Head of caudate nucleus (tissue), 42 donors: Measurements from ENCODE around the gene CACNA1D.
A peak's percentile ranks its signal among the peaks of the same experiment; 100 is the strongest.

Experiments
- DNase-seq, 42 donors: peaks; one replicate each; pipeline versions ENCODE4 v3.0.0 to v3.0.0-alpha.2; 2020 to 2021; ENCODE audit warnings: mixed read lengths in 7 of 42
- intact Hi-C: fragments of 100-400 bp; cut with DNase I; formaldehyde crosslinking; loops from one replicate; pipeline ENCODE4 v1.15.0; 2022

CACNA1D gene

GRCh38 chr3:53595660-53596059 lies 101.2 kb downstream of the CACNA1D start:
- intact Hi-C loops, result no loop called here
- no peak for DNase-seq

GRCh38 chr3:53597136-53597915 lies 102.9 kb downstream of the CACNA1D start:
- peak in 1 of 42 donors; percentile 22 for DNase-seq
- intact Hi-C loops, result no loop called here

- intact Hi-C loops, result no loop called here
- no peak for DNase-seq
Observed at GRCh38 chr3:53599771-53600170, 105.4 kb downstream of the CACNA1D start.

- no peak for DNase-seq
- intact Hi-C loops, result no loop called here
Observed at GRCh38 chr3:53602866-53603265, 108.5 kb downstream of the CACNA1D start.

- no peak for DNase-seq
- intact Hi-C loops, result no loop called here
Observed at GRCh38 chr3:53604232-53604631, 109.8 kb downstream of the CACNA1D start.

- intact Hi-C loops, result no loop called here
- no peak for DNase-seq
Observed at GRCh38 chr3:53606793-53607192, 112.4 kb downstream of the CACNA1D start.

- intact Hi-C loops, result no loop called here
- no peak for DNase-seq
Observed at GRCh38 chr3:53612508-53612907, 118.1 kb downstream of the CACNA1D start.

- intact Hi-C loops, result no loop called here
- no peak for DNase-seq
Observed at GRCh38 chr3:53613125-53613524, 118.7 kb downstream of the CACNA1D start.

- no peak for DNase-seq
- intact Hi-C loops, result no loop called here
Observed at GRCh38 chr3:53614307-53614706, 119.9 kb downstream of the CACNA1D start.

- intact Hi-C loops, result no loop called here
- DNase-seq, result peak in 3 of 42 donors; percentile 11 to 46 (median 22)
Observed at GRCh38 chr3:53616321-53616720, 121.9 kb downstream of the CACNA1D start.

GRCh38 chr3:53616971-53617892 lies 122.8 kb downstream of the CACNA1D start:
- no peak for DNase-seq
- intact Hi-C loops, result no loop called here

- DNase-seq, result peak in 3 of 42 donors; percentile 6 to 21 (median 16)
- intact Hi-C loops, result no loop called here
Observed at GRCh38 chr3:53617893-53618523, 123.6 kb downstream of the CACNA1D start.

GRCh38 chr3:53618524-53618906 lies 124.1 kb downstream of the CACNA1D start:
- intact Hi-C loops, result no loop called here
- no peak for DNase-seq

- DNase-seq, result no peak
- intact Hi-C loops, result no loop called here
Observed at GRCh38 chr3:53618936-53619335, 124.5 kb downstream of the CACNA1D start.

- DNase-seq, result no peak
- intact Hi-C loops, result no loop called here
Observed at GRCh38 chr3:53624061-53624857, 129.8 kb downstream of the CACNA1D start.

- intact Hi-C loops, result no loop called here
- DNase-seq, result peak in 1 of 42 donors; percentile 27
Observed at GRCh38 chr3:53626876-53627275, 132.5 kb downstream of the CACNA1D start.

GRCh38 chr3:53628536-53629401 lies 134.4 kb downstream of the CACNA1D start:
- no peak for DNase-seq
- intact Hi-C loops, result no loop called here

GRCh38 chr3:53629402-53629723 lies 135.0 kb downstream of the CACNA1D start:
- intact Hi-C loops, result no loop called here
- DNase-seq, result no peak
